Calu3 (cell line): ENCODE measurements around the gene DYRK1A. TPM values are rescaled to one million over a fixed set of nuclear protein-coding genes. Genes with fewer than 3 reads are reported as not detected.

ENCODE experiments used
- BruUV-seq: library from RNA; stranded (reverse); fragments of 400-500 nt; replicated peaks from 2 replicates; lab custom pipeline; 2021; lab: Mats Ljungman, UMichigan
- CTCF ChIA-PET: fragments of 300-600 bp; sonication (Branson Sonifier 250); formaldehyde crosslinking; loops from one replicate; lab custom pipeline; 2022; ENCODE audit warnings: antibody characterized with exemption; lab: Charles Lee
- DNase-seq: peaks from one replicate; pipeline ENCODE4 v3.0.0; 2022
- H3K27ac Mint-ChIP-seq: one replicate; pipeline ENCODE4 v1.8.0; 2022; ENCODE audit warnings: mixed read lengths; ENCODE audit not compliant: unreplicated experiment
- H3K27me3 Mint-ChIP-seq: one replicate; pipeline ENCODE4 v1.8.0; 2022; ENCODE audit warnings: mixed read lengths; ENCODE audit not compliant: unreplicated experiment
- H3K36me3 Mint-ChIP-seq: one replicate; pipeline ENCODE4 v1.8.0; 2022; ENCODE audit warnings: mild to moderate bottlenecking, moderate library complexity, mixed read lengths; ENCODE audit not compliant: insufficient read depth, unreplicated experiment
- H3K4me1 Mint-ChIP-seq: one replicate; pipeline ENCODE4 v1.8.0; 2022; ENCODE audit warnings: mild to moderate bottlenecking, low read depth, mixed read lengths; ENCODE audit not compliant: unreplicated experiment
- H3K4me3 Mint-ChIP-seq: one replicate; pipeline ENCODE4 v1.8.0; 2022; ENCODE audit warnings: mild to moderate bottlenecking, low read depth, moderate library complexity, mixed read lengths; ENCODE audit not compliant: unreplicated experiment
- H3K9me3 Mint-ChIP-seq: one replicate; pipeline ENCODE4 v1.8.0; 2022; ENCODE audit warnings: low read depth, mixed read lengths; ENCODE audit not compliant: unreplicated experiment
- CTCF ChIP-seq: fragments of 200-600 bp; IDR thresholded peaks from one replicate; pipeline ENCODE4 v1.8.0; 2022; ENCODE audit warnings: antibody characterized with exemption; ENCODE audit not compliant: unreplicated experiment
- intact Hi-C: fragments of 100-400 bp; cut with micrococcal nuclease; formaldehyde crosslinking; loops from one replicate; pipeline ENCODE4 v1.10.0; 2022; ENCODE audit not compliant: unreplicated experiment
- total RNA-seq: library from RNA; stranded (reverse); gene quantifications from 2 replicates; pipeline ENCODE4 v1.2.3, GENCODE V29; 2022

DYRK1A gene
- total RNA-seq, 1 experiment from 2014 or later: 45.4 TPM

GRCh38 chr21:37574751-37575150, 208.2 kb downstream of the DYRK1A start:
- H3K36me3 Mint-ChIP-seq: no peaks in the 10 kb centered on the region
- intact Hi-C loops: no loop called here
- no peak for TF ChIP-seq CTCF
- H3K4me1 Mint-ChIP-seq: no peaks in the 10 kb centered on the region
- no peaks in the 10 kb centered on the region for H3K9me3 Mint-ChIP-seq
- no peak overlapping the region for H3K4me3 Mint-ChIP-seq
- CTCF ChIA-PET: no interaction called here
- BruUV-seq: no TSS peak
- no peak for DNase-seq
- H3K27me3 Mint-ChIP-seq: no peaks in the 10 kb centered on the region
- no peak overlapping the region for H3K27ac Mint-ChIP-seq

- Mint-ChIP-seq H3K27me3 (no peaks in the 10 kb centered on the region), H3K4me3 (no peak overlapping the region), H3K4me1 (no peaks in the 10 kb centered on the region), H3K36me3 (no peaks in the 10 kb centered on the region), H3K9me3 (no peaks in the 10 kb centered on the region), H3K27ac (no peak overlapping the region)
- intact Hi-C loops: no loop called here
- TF ChIP-seq CTCF: no peak
- CTCF ChIA-PET: no interaction called here
- DNase-seq: no peak
- no TSS peak for BruUV-seq
These were observed 209.0 kb downstream of the DYRK1A start for GRCh38 chr21:37575580-37575979.

Other genes starting within 250 kb of the DYRK1A start
- gene VPS26C, start 99.4 kb upstream of the DYRK1A start, total RNA-seq: 30.6 and 32.3 TPM in 2 replicates